Measurements from ENCODE around the gene PFDN1.
A peak's percentile ranks its signal among the peaks of the same experiment; 100 is the strongest.

Gene PFDN1

DNA sequence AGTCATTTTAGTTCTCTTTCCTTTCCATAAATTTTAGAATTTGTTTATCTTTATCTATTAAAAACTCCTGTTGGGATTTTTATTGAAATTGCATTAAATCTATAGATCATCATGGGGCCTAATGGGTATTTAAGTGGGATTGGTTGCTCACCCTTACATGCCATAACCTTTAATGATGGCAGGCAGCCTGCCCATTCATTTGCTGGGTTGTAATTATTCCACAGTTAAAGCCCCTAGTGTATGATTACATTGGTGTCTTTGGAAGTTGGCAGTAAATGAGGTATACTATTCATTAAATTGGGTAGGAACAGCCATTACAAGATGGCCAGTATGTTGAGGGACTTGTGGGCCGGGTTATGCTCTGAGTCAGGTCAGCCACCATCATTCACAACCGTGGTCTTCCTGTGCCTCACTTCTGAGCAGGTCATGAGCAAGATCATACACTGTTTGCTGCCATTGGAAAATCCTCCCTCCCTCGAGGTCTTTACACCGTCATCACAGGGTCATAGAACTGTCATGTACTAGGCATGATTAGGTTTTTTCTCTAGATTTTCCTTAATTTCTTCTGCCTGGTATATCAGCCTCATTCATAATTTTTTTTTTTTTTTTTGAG is 68.4 kb downstream of the PFDN1 start:
- no peak for DNase-seq

- DNase-seq: no peak
Measured at GRCh38 chr5:140232731-140233130, 70.2 kb downstream of the PFDN1 start.

- DNase-seq: no peak
Measured at GRCh38 chr5:140230373-140230772, 72.5 kb downstream of the PFDN1 start.

GRCh38 chr5:140228364-140228837 is 74.5 kb downstream of the PFDN1 start:
- DNase-seq: no peak

GRCh38 chr5:140227046-140227445 is 75.9 kb downstream of the PFDN1 start:
- no peak for DNase-seq

- DNase-seq: no peak
Measured at GRCh38 chr5:140225396-140225795, 77.5 kb downstream of the PFDN1 start.

- no peak for DNase-seq
Measured at GRCh38 chr5:140224658-140225057, 78.2 kb downstream of the PFDN1 start.

GRCh38 chr5:140223567-140223966 is 79.3 kb downstream of the PFDN1 start:
- no peak for DNase-seq

GRCh38 chr5:140222416-140222815 is 80.5 kb downstream of the PFDN1 start:
- DNase-seq: no peak

- no peak for DNase-seq
Measured at GRCh38 chr5:140221697-140222223, 81.1 kb downstream of the PFDN1 start.

DNA sequence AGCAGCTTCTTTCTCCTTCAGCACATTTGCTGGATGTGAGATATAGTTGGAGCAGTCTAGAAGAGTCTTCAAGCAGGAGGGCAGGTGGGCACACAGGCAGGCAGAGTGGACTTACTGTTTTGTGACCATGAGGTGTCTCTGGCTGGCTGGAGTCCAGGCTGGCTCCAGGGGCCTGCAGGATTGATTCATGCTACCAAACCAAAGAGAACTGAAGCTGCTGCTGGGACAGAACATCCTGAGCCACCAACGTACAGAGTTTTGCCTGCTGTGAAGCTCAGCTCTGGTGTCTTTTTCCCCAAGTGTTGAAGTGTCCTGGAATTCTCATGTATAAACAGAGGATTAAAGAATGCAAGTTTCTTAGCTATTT is 82.2 kb downstream of the PFDN1 start:
- no peak for DNase-seq

DNA sequence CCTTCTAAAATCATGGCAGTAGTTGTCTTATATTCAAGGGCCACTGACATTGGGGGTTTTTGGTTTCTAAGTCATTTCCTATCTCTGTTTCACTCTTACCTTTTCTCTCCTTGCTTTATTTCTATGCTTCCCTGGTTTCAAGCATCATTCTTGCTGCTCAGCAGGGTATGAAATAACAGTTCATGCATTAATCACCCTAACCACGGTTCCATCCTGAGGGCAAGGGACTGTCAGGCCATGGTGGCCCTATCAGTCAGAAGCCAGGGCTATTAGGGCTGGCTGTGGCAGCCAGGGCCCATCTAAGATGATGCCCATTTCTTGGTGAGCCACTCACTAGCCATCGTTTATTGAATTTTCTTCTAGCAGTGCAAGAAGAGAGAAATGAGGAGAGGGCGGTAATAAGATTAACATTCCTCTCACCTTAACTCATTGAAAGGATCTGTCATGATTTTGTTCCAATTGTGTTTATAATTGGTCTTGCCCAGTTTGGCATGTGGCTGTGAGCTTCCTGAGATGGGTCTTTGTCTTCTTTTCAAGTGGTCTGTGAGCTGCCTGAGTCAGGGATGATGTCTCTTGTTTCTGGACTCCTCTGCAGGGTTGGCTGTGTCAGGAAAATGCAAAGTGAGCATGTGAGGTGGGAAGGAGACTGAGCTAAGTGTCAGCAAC is 82.7 kb downstream of the PFDN1 start:
- no peak for DNase-seq

DNA sequence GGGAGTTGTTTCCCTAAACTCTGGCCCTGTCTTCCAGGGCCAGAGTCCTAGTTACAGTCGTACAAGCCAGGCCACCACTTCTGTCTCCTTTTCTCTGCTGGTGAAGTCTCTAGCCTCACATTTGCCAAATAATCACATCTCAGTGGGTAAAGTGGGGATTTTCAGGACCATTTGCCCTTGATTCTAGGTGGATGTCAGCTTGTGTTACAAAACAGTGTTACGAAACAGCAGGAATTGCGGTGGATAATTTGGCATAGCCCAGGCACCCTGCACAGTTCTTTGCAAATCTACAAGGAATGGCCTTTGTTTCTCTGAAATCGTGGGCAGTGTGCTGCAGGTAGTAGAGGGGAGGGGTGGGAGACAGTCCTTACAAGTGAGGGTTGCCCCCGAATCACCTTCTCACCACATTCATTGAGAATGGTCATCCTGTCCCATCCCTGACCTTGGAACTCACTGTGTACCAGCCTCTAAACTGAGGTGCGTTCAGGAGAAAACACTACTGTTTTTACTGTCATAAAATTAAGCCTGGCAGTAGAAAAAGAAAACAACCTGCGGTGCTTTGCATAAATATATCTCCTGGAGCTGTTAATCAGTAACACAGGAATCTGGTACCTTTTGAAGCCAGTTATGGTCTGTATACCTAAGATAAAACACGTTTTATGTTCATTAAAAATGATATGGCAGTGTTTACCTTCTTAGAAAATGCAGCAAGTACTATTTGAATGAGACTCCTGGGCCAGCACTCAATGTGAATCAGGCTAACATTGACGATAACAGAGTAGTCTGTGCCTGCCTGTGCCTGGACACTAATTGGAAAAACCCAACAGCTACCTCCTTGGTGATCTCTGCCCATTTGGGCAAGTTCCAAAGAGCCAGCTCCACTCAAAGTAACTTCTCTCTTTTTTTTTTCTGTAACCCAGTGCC is 83.6 kb downstream of the PFDN1 start:
- DNase-seq: no peak

- DNase-seq: peak; percentile 93
Measured at GRCh38 chr5:140217299-140218026, 85.4 kb downstream of the PFDN1 start.

DNA sequence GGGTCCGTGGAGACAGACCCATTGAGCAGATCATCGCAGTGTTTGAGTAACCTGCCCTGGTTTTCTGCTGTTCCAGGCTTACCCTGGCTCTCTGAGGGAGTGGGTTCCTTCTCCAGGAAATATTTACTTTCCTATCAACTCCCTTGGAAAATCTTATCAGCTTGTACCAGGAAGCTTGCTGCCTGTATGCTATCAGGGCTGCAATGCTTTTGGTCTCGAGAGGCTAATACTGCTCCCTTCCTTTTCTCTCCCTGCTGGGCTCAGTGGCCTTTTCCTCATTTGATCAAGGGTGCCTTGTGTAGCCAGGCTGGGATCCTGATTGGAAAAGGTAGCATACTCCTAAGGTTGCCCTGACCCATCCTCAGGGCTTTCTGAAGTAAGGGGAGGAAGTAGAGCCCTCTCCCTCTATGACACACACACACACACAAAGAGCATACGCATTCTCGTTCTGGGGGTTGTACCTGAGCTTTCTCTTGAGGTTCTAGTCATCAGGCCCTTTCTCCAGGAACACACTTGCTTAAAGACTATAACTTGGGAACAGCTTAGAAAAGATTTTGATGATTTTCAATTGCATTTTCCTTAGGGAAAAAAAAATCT is 86.3 kb downstream of the PFDN1 start:
- peak; percentile 46 for DNase-seq

- no peak for DNase-seq
Measured at GRCh38 chr5:140215276-140215675, 87.6 kb downstream of the PFDN1 start.

DNA sequence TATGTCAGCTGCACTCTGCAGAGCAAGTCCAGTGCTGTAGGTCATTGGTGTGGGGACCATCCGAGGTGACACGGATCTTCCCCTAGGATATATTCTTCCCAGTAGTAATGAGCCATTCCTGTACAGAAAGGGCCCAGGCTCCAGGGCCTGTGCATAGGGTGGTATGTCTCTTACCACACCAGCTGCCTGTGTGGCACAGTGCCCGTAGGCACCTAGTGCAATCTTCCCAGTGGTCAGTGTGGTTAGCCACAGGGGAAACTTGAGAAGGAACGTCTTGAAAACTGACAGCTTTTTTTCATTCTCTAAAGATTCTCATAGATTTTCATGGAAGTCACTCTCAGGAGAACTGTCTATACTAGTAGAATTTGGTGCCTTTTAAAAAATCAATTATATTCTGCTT is 88.1 kb downstream of the PFDN1 start:
- peak; percentile 89 for DNase-seq

DNA sequence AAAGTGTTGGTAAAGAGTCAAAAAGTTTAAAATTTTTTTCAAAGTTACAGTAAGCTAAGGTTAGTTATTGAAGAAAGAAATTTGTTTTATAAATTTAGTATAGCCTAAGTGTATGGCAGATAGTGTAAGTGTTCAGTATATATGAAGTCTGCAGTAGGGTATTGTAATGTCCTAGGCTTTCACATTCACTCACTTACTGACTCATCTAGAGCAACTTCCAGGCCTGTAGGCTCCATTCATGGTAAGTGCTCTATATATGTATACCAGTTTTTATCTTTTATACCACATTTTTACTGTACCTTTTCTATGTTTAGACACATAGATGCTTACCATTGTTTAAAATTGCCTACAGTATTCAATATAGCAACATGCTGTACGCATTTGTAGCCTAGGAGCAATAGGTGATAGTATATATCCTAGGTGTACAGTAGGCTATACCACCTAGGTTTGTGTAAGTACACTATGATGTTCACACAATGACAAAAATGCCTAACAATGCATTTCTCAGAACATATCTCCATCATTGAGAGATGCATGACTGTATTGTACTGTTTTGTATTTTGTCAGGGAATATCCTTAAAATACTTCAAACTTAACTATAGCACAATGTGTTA is 89.4 kb downstream of the PFDN1 start:
- no peak for DNase-seq

DNA sequence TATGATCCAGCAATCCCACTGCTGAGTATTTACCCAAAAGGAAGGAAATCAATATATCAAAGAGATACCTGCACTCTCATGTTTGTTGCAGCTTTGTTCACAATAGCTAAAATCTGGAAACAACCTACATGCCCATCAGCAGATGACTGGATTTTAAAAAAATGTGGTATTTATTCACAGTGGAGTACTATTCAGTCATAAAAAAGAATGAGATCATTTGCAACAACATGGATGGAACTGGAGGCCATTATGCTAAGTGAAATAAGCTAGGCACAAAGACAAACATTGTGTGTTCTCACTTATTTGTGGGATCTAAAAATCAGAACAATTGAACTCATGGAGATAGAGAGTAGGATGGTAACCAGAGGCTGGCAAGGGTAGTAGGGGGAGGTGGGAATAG is 94.8 kb downstream of the PFDN1 start:
- no peak for DNase-seq

GRCh38 chr5:140207250-140207964 is 95.5 kb downstream of the PFDN1 start:
- no peak for DNase-seq

GRCh38 chr5:140205952-140206351 is 96.9 kb downstream of the PFDN1 start:
- no peak for DNase-seq

Measured in OCI-M1 (cell line).